Head of caudate nucleus (tissue), 42 donors: ENCODE results near the gene ATP8A1.
"Not testable (repeated sequence)": the region's sequence is repeated elsewhere in the genome, so short reads cannot be mapped to it uniquely, and the experiment has no call there.

ENCODE experiments used
- DNase-seq, 42 donors: peaks; one replicate each; pipeline versions ENCODE4 v3.0.0 to v3.0.0-alpha.2; 2020 to 2021; ENCODE audit warnings: mixed read lengths in 7 of 42
- intact Hi-C: fragments of 100-400 bp; cut with DNase I; formaldehyde crosslinking; loops from one replicate; pipeline ENCODE4 v1.15.0; 2022

The ATP8A1 gene

DNA sequence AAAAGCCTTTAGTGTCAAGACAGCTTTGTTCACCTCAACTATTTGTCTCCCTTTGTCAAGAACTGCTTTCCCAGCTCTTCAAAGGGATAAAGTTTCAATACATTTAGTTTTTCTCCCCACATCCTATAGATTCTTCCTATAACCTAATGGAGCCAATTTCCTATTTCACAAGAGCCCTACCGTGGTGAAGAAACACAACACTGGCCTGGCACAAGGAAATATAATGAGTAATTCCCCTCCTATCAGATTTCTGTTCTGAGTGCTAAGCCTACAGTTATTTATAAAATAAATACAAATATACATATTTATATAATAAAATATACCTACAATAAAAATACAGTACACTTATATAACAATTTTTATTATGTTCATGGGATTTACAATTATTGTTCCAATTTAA, 169.7 kb downstream of the ATP8A1 start:
- intact Hi-C loops = no loop called here
- no peak for DNase-seq

DNA sequence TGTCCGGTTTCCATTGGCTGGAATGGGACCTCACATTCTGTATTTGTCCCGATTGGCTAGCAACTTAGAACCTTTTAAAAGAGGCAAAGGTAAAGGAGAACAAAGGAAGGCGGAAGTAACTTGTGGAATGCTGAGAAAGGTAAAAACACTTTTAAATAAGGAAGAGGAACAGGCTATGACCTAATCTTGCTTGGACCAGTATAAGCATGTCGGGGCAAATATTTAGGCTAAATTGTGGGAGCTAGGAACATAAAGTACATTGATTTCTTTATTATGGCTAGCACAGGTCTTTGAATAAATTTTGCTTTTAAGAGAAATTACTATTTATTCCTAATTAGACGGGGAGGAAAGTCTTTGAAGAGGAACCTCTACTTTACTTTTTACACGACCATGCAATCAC, 170.7 kb downstream of the ATP8A1 start:
- intact Hi-C loops, DNase-seq: not testable (repeated sequence)

DNA sequence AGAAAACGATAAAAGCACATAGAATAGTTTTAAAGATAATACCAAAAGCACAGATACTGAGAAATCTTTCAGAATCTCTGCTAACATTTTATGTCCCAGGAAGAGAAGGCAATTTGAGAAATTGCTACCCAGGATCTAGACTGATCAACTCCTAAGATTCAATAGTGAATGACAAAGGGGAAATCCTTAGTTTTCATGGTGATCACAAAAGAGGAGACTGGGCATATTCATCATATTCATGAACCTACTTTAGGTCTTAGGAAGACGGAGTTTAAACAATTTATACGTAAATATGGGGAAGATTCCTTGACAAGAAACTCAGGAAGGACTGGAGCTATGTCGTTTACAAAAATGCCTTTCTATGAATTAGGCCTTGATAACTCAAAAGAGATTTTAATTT, 172.3 kb downstream of the ATP8A1 start:
- DNase-seq = no peak
- intact Hi-C loops = no loop called here

DNA sequence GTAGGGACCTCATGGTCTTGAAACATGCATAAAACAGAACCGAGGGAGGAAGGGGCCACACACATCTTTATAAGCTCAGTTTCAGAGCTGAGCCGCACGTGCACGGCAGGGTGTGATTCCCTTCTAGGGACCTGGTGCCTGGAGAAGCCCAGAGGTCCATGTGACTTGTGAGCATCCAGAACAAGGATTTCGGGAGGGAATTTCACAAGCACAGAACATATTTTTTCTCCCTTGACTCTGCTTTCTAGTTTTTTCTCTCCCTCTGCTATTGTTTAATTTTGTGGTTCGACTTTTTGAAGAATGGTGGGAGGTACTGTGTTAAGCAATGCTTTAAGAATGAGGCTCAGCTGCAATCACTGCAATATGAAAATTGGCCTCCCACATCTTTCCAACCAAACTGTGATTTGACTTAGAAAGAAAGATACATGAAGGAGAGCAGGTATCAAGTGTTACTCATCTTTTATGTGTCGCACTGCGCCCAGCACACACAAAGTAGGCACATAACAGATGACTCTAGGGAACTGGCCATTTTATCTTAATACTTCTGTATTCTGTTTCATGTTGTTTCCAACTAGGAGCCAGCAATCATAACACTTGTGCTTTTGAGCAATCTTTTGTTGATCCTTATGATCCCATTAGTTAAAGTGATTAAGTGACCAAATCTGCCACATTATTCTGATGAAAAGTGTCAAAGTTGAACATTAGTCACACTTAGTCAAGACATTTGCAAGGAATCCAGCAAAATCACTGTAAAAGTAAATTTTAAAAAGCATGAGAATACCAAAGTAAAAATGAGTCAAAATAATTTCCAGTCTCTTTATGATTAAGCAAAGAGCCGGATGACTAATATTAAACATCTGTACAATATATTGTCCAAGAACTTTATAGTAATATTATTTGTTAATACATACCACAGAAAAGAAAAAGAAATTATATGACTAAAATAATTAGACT, 173.2 kb downstream of the ATP8A1 start:
- peak in 32 of 42 donors; percentile 15 to 76 (median 38) for DNase-seq
- intact Hi-C loops = no loop called here

DNA sequence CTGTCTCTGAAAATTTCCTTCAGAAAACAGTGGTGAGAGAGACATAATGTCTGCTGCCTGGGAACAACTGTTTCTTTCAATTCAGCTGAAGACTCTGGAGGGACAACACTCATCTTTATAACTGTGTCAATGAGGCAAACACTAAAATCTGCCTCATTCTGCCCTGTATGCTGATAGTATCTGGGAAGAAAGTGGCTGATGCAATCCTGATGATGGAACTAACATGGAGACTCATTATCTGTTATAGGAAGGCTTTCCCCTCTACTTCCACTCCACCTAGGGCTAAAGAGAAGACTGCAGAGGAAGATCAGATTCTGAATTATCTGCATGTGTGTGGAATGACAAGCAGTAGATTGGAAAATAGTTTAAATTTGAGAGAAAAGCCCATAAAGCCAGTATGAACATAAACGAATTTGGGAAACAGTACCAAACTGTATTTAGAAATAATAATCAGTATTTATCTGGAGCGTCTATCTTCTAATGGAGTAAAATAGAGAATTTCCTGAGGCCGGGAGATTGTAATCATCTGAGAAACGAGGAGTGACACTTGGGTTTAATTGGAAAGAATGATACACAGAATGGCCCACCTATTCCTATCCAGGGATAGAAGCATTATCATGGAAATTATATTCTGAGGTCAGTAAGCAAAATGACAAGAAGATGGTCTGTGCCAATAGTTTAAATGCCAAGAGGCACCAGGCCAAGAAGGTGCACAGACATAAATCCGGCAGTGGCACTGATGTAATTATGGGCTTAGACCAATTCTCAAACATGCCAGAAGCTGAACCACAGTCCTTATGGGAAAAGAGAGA, 174.2 kb downstream of the ATP8A1 start:
- intact Hi-C loops = no loop called here
- peak in 1 of 42 donors; percentile 9 for DNase-seq

DNA sequence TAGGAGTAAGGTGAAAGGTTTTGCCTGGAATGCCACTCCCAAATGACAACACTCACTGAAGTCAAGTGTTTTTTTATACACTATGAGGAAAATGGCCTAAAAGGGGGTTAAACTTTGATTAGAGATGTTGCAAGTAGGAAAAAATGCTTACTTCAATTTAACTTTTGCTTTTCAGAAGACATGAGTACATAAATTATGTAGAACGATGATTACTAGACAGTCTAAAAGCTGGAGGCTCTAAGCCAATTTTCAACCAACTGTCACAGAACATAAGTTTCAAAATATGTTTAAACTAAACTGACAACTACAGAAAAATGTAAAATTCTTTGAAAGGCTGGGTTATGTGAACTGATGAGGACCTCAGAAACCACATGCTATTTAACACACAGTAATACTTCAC, 176.2 kb downstream of the ATP8A1 start:
- DNase-seq = no peak
- intact Hi-C loops = no loop called here

DNA sequence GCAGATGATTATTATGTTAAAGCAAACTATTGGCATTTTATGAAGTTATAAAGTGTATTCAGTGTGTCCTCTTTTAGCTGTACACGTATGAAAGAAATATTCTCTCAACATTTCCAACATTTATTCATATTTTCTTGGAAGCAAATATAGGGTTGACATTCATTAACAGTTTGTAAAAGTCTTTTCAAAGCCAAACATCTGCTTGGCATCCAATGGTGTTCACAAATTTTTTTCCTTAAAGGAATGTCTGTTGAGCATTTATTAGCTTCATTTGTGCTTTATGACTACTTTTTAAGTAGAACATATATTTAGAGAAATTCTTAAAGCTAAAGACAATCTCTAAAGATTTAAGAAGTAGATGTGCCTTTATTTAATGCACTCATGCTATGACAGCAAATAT, 176.6 kb downstream of the ATP8A1 start:
- intact Hi-C loops = no loop called here
- no peak for DNase-seq

DNA sequence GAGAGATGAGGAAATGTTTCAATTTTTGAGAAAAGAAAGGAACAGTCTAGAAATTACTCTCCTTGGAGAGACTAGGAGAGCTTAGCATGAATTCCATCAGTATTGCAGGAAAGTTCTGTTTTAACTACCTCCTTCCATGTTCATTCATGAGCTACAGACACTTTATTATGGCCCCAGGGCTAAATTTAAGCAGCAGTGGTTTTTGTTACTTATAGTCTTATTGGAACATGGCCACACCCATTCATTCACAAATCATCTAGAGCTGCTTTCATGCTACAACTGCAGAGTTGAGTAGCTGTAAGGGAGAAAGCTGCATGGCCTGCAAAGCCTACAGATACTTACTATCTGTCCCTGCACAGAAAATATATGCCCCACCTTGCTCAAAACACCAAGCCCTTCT, 178.0 kb downstream of the ATP8A1 start:
- intact Hi-C loops = no loop called here
- DNase-seq = no peak

DNA sequence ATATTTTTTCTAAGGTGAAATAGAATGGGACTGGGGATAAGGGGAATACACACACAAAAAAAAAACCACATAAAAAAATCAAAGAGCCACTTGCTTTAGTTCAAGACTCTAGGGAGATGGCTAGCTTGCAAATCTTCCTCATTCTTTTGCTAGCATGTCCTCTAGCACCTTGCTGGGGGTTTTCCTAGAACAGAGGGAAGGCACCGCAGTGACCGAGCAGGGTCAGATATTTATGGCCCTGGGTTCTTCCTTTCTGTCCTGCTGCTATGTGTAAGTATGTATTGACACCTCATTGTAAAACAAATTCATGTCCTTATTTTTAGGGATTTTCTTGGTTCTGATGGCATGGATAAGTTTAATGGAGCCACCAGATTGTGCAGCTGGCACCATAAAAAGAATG, 178.4 kb downstream of the ATP8A1 start:
- no peak for DNase-seq
- intact Hi-C loops = no loop called here

DNA sequence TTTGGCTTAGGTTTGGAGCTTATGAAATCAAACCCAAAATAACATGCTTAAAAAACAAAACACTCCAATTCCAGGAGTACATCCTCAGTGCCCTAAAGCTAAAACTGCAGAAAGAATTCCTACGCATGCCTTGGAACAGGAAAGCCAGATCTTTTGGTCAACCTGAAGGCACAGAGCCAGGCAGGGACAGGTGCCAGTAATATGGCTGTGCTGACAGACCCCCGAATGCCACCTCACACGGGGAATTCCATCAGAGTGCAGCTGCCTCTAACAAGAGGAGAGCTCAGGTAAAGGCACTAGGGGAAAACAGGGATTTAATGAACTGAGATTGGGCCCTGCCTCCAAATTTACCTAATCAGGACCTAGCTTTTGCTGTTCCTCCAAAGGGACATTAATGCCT, 182.5 kb downstream of the ATP8A1 start:
- intact Hi-C loops = no loop called here
- DNase-seq = no peak

DNA sequence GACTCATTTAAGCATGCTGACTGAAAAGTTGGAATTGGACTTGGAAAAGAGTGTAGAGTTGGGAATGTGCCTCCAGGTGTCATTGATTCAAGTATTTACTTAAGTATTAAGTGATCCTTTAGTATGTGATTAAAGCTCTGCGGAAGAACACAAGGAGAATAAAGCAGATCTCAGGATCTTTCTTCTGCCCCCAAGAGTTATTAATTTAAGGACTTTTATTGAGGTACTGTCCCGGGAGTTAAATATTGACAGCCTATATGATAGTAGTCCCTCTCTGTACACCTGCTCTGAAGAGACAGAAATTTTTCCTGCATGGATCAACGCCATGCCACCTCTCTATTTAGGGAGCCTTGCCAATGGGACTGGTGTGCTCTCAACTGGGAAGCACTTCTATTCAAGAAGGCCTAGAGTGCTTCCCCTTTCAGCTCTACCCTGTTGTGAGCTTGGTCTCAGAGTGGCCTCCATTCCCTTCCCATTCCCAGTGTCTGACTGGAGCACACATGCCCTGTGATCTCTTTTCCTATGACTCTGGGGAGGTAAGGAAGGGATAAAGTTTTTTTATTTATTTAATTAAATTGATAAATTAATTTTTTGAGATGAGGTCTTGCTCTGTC, 183.7 kb downstream of the ATP8A1 start:
- DNase-seq = no peak
- intact Hi-C loops = no loop called here

DNA sequence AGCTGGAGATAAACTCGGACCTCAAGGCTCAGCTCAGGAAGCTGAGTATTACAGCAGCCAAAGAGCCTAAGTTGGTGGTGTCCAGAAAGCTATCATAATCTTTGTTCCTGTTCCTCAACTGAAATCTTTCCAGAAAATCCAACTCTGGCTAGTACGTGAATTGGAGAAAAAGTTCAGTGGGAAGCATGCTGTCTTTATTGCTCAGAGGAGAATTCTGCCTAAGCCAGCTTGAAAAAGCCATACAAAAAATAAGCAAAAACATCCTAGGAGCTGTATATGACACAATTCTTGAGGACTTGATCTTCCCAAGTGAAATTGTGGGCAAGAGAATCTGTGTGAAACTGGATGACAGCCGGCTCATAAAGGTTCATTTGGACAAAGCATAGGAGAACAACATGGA, 185.0 kb downstream of the ATP8A1 start:
- intact Hi-C loops = no loop called here
- DNase-seq = no peak

DNA sequence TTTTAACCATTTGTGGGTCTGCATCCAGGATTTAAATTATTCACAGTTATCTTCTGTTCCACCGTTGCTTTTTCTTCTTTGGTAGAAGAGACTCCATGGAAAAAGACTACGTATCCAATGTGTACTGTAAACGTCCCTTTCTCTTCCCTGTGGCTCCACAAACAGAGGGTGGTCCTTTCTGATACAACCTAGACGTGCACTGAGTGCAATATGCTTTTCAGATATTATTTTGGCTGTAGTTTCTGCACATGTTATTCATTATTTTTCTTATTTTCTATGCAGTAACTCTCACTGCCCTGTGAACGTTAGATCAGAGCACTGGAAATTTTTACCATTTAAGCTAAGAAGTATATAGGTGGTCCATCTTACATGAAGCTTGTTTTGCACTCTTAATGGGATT, 186.9 kb downstream of the ATP8A1 start:
- DNase-seq = no peak
- intact Hi-C loops = no loop called here

DNA sequence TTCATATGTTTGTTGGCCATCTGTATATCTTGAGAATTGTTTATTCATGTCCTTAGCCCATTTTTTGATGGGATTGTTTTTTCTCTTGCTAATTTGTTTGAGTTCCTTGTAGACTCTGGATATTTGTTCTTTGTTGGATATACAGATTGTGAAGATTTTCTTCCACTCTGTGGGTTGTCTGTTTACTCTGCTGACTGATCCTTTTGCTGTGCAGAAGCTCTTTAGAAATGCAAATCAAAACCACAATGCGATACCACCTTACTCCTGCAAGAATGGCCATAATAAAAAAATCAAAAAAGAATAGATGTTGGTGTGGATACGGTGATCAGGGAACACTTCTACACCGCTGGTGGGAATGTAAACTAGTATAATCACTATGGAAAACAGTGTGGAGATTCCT, 189.1 kb downstream of the ATP8A1 start:
- DNase-seq, intact Hi-C loops: not testable (repeated sequence)

DNA sequence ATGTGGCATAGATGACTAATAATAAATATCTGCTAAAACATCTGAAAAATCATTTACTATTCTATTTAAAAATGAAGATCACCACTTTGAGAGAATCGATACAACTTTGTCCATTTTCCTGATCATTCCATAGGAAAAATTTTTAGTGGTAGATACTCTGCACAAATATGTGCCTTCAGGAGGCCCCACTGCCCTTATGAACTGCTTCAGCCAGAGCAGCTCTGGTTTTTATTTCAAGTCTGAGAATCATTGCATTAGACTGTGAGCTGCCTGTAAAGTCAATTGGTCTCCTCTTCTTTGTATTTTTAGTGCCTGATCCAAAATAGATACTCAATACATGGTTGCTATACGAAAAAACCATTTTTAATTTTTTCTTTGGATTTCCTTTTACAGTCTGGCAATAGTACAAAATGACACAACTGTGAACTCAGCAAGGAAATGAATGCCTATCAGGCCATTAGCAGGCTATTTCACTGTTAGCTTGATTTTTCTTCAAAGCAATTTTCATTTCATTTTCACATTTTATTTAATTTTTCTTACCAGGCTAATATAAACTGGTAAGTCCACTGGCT, 190.5 kb downstream of the ATP8A1 start:
- DNase-seq = no peak
- intact Hi-C loops = no loop called here

DNA sequence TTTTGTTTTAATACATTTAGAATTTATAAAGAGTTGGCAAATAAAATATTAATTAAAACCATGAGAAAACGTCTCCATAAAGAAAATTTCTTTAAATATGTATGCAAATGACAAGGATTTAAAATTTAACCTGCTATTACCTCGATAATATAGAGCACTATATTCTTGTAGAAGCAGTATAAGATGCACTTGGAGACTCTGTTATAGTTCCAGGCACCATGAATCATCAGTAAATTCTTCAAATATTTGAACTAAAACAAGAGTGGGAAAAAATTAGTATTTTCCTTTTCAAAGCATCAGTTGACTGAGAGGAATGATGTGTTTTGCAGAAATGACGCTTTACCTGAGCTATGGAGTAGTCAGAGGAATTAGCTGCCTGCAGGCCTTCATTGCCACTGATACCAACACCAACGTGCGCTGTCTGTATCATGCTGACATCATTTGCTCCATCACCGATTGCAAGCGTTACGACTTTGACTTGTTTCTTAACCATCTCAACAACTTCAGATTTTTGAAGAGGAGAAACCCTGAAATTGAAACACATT, 192.3 kb downstream of the ATP8A1 start:
- no peak for DNase-seq
- intact Hi-C loops = no loop called here

DNA sequence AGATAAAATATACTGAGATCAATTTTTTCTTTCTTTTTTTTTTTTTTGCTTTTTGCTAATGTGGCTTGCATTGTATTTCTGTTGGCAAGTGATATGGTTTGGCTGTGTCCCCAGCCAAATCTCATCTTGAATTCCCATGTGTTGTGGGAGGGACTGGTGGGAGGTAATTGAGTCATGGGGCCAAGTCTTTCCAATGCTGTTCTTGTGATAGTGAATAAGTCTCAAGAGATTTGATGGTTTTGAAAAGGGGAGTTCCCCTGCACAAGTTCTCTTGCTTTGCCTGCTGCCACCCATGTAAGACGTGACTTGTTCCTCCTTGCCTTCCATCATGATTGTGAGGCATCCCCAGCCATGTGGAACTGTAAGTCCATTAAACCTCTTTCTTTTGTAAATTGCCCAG, 195.7 kb downstream of the ATP8A1 start:
- DNase-seq, intact Hi-C loops: not testable (repeated sequence)

DNA sequence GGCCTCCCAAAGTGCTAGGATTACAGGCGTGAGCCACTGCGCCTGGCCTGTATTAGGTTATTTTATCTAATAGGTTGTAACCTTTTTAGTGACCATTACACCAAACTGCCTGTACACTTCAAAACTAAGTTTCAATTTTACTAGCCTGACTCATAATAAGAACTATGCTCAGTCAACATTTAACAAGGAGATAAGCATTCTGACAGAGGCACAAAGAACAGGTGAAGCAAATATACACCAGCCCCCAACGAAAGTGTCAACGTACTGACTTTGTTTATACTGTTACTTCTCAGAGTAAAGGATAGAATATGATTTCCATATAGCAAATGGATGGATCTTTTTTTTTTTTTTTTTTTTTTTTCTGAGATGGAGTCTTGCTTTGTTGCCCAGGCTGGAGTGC, 196.9 kb downstream of the ATP8A1 start:
- DNase-seq = no peak
- intact Hi-C loops = no loop called here

DNA sequence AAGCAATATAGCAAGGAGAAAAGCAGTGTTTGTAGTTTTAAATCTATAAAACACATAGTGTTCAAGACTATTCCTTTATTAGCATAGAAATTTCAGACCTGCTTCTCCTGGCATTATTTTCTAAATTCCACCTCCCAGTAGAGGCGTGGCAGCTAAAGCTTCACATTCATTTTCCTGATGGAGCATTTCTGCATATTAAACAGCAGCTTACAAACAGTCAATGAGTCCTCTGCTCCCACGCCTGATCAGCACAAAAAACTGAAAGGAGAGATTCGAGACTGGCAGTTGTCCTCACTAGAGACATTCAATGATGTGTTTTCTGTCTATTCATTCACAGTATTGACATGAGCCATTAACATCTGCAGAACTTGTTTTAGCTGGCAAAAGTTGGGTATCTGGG, 198.2 kb downstream of the ATP8A1 start:
- intact Hi-C loops = no loop called here
- peak in 2 of 42 donors; percentile 9 to 22 for DNase-seq
